K562 (cell line): Measurements from ENCODE around the gene ARIH1. TPM values are rescaled to one million over a fixed set of nuclear protein-coding genes. Genes with fewer than 3 reads are reported as not detected.

Experiments used
- ATAC-seq: fragments of 200-7000 bp; cut with Tn5 transposase; 3 replicates; pipeline ENCODE4 v1.9.1; 2020; ENCODE audit warnings: moderate library complexity
- BruUV-seq: library from RNA; stranded (reverse); fragments of 400-500 nt; replicated peaks from 2 replicates; lab custom pipeline; 2021; lab: Mats Ljungman, UMichigan
- CTCF ChIA-PET: fragments of 300-600 bp; formaldehyde crosslinking; extraction: SDS; loops from one replicate; lab custom pipeline; 2021; ENCODE audit warnings: low intra/inter-chr PET ratio; lab: Yijun Ruan, JAX
- POLR2A ChIA-PET: fragments of 300-600, 350-650 bp; sonication (Branson Sonifier 250); formaldehyde crosslinking; extraction: SDS; loops from one replicate; lab custom pipeline; 2021; ENCODE audit warnings: antibody characterized with exemption, inconsistent platforms; lab: Yijun Ruan, JAX
- DNase-seq, 4 experiments: peaks; one replicate each; pipeline versions ENCODE4 v3.0.0 to v3.0.0-alpha.2; 2011 to 2018; ENCODE audit warnings: low spot score in 3 of 4, mixed read lengths in 3 of 4; ENCODE audit errors: extremely low read depth in 1 of 4
- FAIRE-seq: peaks from 2 replicates; lab custom pipeline; 2011; peaks lifted over from hg19 to GRCh38; lab: Jason Lieb, UNC
- H2AFZ ChIP-seq: 2 replicates; pipeline ENCODE4 v1.6.0; 2011; ENCODE audit warnings: low read depth, low read length, control low read depth, inconsistent platforms
- H3K27ac ChIP-seq: fragments of 200-600 bp; 3 replicates; pipeline ENCODE4 v1.8.0; 2011; ENCODE audit warnings: low read depth, mild to moderate bottlenecking, control low read depth, inconsistent platforms, low read length, moderate library complexity, mixed read lengths; ENCODE audit errors: extremely low read depth
- H3K27me3 ChIP-seq, 2 experiments: fragments of 300-600 bp in 1 of 2; 2 replicates in 1 of 2; 3 replicates in 1 of 2; pipeline versions ENCODE4 v1.6.0 to v1.8.0; 2011; ENCODE audit warnings: inconsistent platforms in 2 of 2, low read length in 2 of 2, mild to moderate bottlenecking in 1 of 2, mixed read lengths in 1 of 2, moderate library complexity in 1 of 2; ENCODE audit not compliant: control insufficient read depth in 2 of 2, insufficient read depth in 2 of 2
- H3K36me3 ChIP-seq: fragments of 300-600 bp; 3 replicates; pipeline ENCODE4 v1.8.0; 2011; ENCODE audit warnings: mild to moderate bottlenecking, low read length, inconsistent platforms; ENCODE audit not compliant: control insufficient read depth, insufficient read depth
- H3K4me1 ChIP-seq, 2 experiments: fragments of 200-600 bp in 1 of 2; replicated peaks in 1 of 2; 2 replicates in 1 of 2; 3 replicates in 1 of 2; pipeline versions ENCODE4 v1.5.1 to v1.8.0; 2011; ENCODE audit warnings: inconsistent platforms in 2 of 2, low read length in 2 of 2, mild to moderate bottlenecking in 1 of 2, mixed read lengths in 1 of 2, moderate library complexity in 1 of 2; ENCODE audit not compliant: control insufficient read depth in 2 of 2, insufficient read depth in 2 of 2
- H3K4me2 ChIP-seq: 2 replicates; pipeline ENCODE4 v1.6.1; 2011; ENCODE audit warnings: low read length, control low read depth, inconsistent platforms, mixed read lengths; ENCODE audit not compliant: insufficient read depth
- H3K4me3 ChIP-seq: fragments of 200-600 bp; sonication (generic), shearing (Covaris generic); 2 replicates; pipeline ENCODE4 v1.5.1; 2016; ENCODE audit warnings: control low read depth, inconsistent platforms
- H3K79me2 ChIP-seq: fragments of 200-600 bp; 3 replicates; pipeline ENCODE4 v1.8.0; 2011; ENCODE audit warnings: low read length, inconsistent platforms; ENCODE audit not compliant: control insufficient read depth, insufficient read depth
- H3K9ac ChIP-seq, 2 experiments: 2 replicates each; pipeline versions ENCODE4 v1.6.0 to v1.6.1; 2011; ENCODE audit warnings: low read depth in 2 of 2, low read length in 2 of 2, control low read depth in 1 of 2, inconsistent platforms in 1 of 2, mild to moderate bottlenecking in 1 of 2, mixed read lengths in 1 of 2; ENCODE audit not compliant: insufficient read depth in 1 of 2
- H3K9me1 ChIP-seq: one replicate; pipeline ENCODE4 v1.6.0; 2011; ENCODE audit warnings: inconsistent platforms, mild to moderate bottlenecking, low read length, moderate library complexity; ENCODE audit not compliant: control insufficient read depth, insufficient read depth
- H3K9me3 ChIP-seq: replicated peaks from 2 replicates; pipeline ENCODE4 v1.5.1; 2011; ENCODE audit warnings: low read depth, low read length, inconsistent platforms; ENCODE audit not compliant: control insufficient read depth, insufficient read depth
- H4K20me1 ChIP-seq: replicated peaks from 2 replicates; pipeline ENCODE4 v1.6.1; 2011; ENCODE audit warnings: low read length, inconsistent platforms, mixed read lengths; ENCODE audit not compliant: control insufficient read depth, insufficient read depth
- FOXO4 ChIP-seq: fragments of 450-650 bp; formaldehyde crosslinking; IDR thresholded peaks from 2 replicates; pipeline ENCODE4 v1.4.0; 2020; ENCODE audit warnings: mild to moderate bottlenecking, moderate library complexity
- NFIC ChIP-seq: fragments of 450-650 bp; IDR thresholded peaks from 2 replicates; pipeline ENCODE4 v1.6.1; 2017; ENCODE audit warnings: mild to moderate bottlenecking, inconsistent platforms
- ZNF561 ChIP-seq: fragments of 450-650 bp; formaldehyde crosslinking; conservative IDR thresholded peaks from 2 replicates; pipeline ENCODE4 v1.4.0; 2020; ENCODE audit warnings: mild to moderate bottlenecking, moderate library complexity
- WGBS: fragments of 100-300 bp; shearing (Covaris generic); methylation state at CpG from one replicate; pipeline ENCODE4 v1.1.6; 2016; ENCODE audit warnings: low coverage, mixed read lengths; ENCODE audit not compliant: insufficient coverage; ENCODE audit errors: missing lambda C conversion rate; 5-methylcytosine and 5-hydroxymethylcytosine counted together
- in situ Hi-C: fragments of 300-500 bp; cut with MboI; formaldehyde crosslinking; loops from 4 replicates; pipeline ENCODE4 v1.15.0; 2018; ENCODE audit warnings: inconsistent platforms, mixed read lengths
- intact Hi-C: fragments of 100-400 bp; cut with micrococcal nuclease; formaldehyde crosslinking; loops from 2 replicates; pipeline ENCODE4 v1.14.2; 2022
- polyA plus RNA-seq, 8 experiments: library from polyadenylated mRNA; depleted of rRNA in 4 of 8; stranded (reverse) in 5 of 8; unstranded in 3 of 8; fragments of >200 nt; fragmentation: Nextera tagmentation in 2 of 8; fragmentation: Illumina TruSeq in 1 of 8; extraction: Ambion mirVana in 2 of 8; extraction: Trizol in 1 of 8; gene quantifications; 2 replicates each; pipeline versions ENCODE4 v1.2.1 to v1.2.3, GENCODE V29; 2011 to 2014; ENCODE audit warnings: inconsistent platforms in 1 of 8, missing spikeins in 1 of 8
- total RNA-seq, 7 experiments: library from RNA; depleted of rRNA in 6 of 7; stranded (reverse); fragments of >200 nt in 6 of 7; fragmentation: Illumina TruSeq in 2 of 7; extraction: Trizol in 2 of 7; gene quantifications; 2 replicates each; pipeline versions ENCODE4 v1.2.1 to v1.2.3, GENCODE V29; 2011 to 2021; ENCODE audit warnings: low replicate concordance in 1 of 7
- TF ChIP-seq, protein P1 (sequence below): fragments of 250-450 bp; sonication (Bioruptor Pico); IDR thresholded peaks from 2 replicates; pipeline ENCODE4 v1.4.0; 2020
- TF ChIP-seq, protein P2 (sequence below): fragments of 250-450 bp; sonication (Bioruptor Pico); IDR thresholded peaks from 2 replicates; pipeline ENCODE4 v1.5.0; 2021
- TF ChIP-seq, protein P3 (sequence below): sonication (generic); formaldehyde crosslinking; IDR thresholded peaks from 2 replicates; pipeline ENCODE4 v1.9.0; 2022; ENCODE audit warnings: mild to moderate bottlenecking, missing genetic modification reagents

Gene ARIH1
- total and polyA plus RNA-seq, 9 of the 15 experiments (the other 6 are each of a cell fraction or from before 2014, with no cell fraction given): 17.7 to 125 (median 31.4) TPM

DNA sequence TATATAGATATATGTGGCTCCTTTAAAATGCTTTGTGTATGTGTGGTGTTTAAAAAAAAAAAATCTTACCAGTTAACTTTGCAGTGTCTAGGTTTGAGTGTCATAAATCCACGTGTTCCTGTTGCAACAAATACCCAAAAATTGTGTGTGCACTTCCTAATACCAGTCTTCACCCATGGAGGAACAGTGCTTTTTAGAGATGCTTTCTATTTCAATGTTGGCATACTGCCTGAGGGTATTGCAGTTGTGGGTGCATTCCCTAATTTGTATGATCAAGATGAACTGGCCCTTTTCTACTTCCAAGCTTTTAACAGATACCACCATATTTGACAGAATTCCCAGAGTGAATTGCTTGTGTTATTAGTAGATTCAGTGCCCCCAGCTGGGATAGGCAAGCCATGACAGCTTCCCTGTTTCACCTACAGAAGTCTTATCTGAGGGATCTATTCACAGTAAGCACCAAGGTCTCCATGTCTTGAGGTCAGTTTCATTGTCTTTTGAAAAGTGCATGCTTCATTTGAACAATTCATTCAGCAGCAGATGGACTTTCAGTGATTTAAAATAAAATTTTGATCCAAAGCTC lies 111.4 kb downstream of the ARIH1 start (continued):
- TF ChIP-seq, protein P1, sequence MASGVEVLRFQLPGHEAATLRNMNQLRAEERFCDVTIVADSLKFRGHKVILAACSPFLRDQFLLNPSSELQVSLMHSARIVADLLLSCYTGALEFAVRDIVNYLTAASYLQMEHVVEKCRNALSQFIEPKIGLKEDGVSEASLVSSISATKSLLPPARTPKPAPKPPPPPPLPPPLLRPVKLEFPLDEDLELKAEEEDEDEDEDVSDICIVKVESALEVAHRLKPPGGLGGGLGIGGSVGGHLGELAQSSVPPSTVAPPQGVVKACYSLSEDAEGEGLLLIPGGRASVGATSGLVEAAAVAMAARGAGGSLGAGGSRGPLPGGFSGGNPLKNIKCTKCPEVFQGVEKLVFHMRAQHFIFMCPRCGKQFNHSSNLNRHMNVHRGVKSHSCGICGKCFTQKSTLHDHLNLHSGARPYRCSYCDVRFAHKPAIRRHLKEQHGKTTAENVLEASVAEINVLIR (CRISPR knock-in tag): no peak
- TF ChIP-seq, all 486 proteins: peak for 2

- Histone ChIP-seq H3K9me3 (no peaks in the 10 kb centered on the region), H3K36me3 (peaks cover 28% of the 10 kb centered on the region; the same call in 2 of the 3 replicates), H3K4me2 (no peak overlapping the region), H3K9ac (no peak overlapping the region), H3K27ac (no peak overlapping the region), H3K4me1 (no peaks in the 10 kb centered on the region; a peak in 1 of 5 replicates), H3K9me1 (no peaks in the 10 kb centered on the region), H3K79me2 (no peaks in the 10 kb centered on the region), H3K4me3 (no peak overlapping the region), H3K27me3 (no peaks in the 10 kb centered on the region), H2AFZ (no peak overlapping the region), H4K20me1 (no peaks in the 10 kb centered on the region; the same call in 1 of the 2 replicates)
- no peak for DNase-seq
- CTCF ChIA-PET: no interaction called here
- POLR2A ChIA-PET: no interaction called here
- no TSS peak for BruUV-seq
- intact Hi-C loops: loop anchor here (10.0 kb wide), 1 partner anchor 273 kb away; no protein-coding TSS in a partner anchor
- in situ Hi-C loops: loop anchor here (10.0 kb wide), 1 partner anchor 243 kb away; no protein-coding TSS in a partner anchor
- no peak for ATAC-seq
- FAIRE-seq: no peak
- 95% methylated on average over 3 of the region's 3 CpGs for WGBS
- TF ChIP-seq, protein P2, sequence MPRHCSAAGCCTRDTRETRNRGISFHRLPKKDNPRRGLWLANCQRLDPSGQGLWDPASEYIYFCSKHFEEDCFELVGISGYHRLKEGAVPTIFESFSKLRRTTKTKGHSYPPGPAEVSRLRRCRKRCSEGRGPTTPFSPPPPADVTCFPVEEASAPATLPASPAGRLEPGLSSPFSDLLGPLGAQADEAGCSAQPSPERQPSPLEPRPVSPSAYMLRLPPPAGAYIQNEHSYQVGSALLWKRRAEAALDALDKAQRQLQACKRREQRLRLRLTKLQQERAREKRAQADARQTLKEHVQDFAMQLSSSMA (CRISPR knock-in tag): no peak
- TF ChIP-seq FOXO4 (CRISPR knock-in tag) (no peak), ZNF561 (CRISPR knock-in tag) (no peak), NFIC (no peak)
- TF ChIP-seq, protein P3, sequence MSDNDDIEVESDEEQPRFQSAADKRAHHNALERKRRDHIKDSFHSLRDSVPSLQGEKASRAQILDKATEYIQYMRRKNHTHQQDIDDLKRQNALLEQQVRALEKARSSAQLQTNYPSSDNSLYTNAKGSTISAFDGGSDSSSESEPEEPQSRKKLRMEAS (CRISPR knock-in tag): no peak
These were observed 114.0 kb downstream of the ARIH1 start for GRCh38 chr15:72588096-72588495.
